VCaP (cell line): ENCODE measurements around the gene AHI1.

Experiments used
- H3K27ac ChIP-seq: fragments of 450-650 bp; 2 replicates; pipeline ENCODE4 v1.5.1; 2017
- CTCF ChIP-seq: fragments of 450-650 bp; conservative IDR thresholded peaks from 2 replicates; pipeline ENCODE4 v1.5.1; 2017; ENCODE audit warnings: mild to moderate bottlenecking, moderate library complexity

AHI1 gene

GRCh38 chr6:135411849-135412248, 85.7 kb downstream of the AHI1 start:
- TF ChIP-seq CTCF, result no peak
- H3K27ac ChIP-seq, result no peak overlapping the region

- TF ChIP-seq CTCF, result peak; percentile 22
These were observed 86.2 kb downstream of the AHI1 start for GRCh38 chr6:135411339-135411738.

GRCh38 chr6:135410856-135411255, 86.7 kb downstream of the AHI1 start:
- TF ChIP-seq CTCF, result no peak
- no peak overlapping the region for H3K27ac ChIP-seq

More at GRCh38 chr6:135411339-135411738, 86.2 kb downstream of the AHI1 start:
- H3K27ac ChIP-seq, result no peak overlapping the region

- no peak overlapping the region for H3K27ac ChIP-seq
- TF ChIP-seq CTCF, result no peak
These were observed 94.0 kb downstream of the AHI1 start for GRCh38 chr6:135403584-135403983.

- H3K27ac ChIP-seq, result no peak overlapping the region
- TF ChIP-seq CTCF, result no peak
These were observed 95.2 kb downstream of the AHI1 start for GRCh38 chr6:135402311-135402710.

- no peak for TF ChIP-seq CTCF
- H3K27ac ChIP-seq, result no peak overlapping the region
These were observed 100.2 kb downstream of the AHI1 start for GRCh38 chr6:135397172-135397952.

GRCh38 chr6:135395136-135395535, 102.4 kb downstream of the AHI1 start:
- TF ChIP-seq CTCF, result no peak

More at GRCh38 chr6:135395136-135395535, 102.4 kb downstream of the AHI1 start:
- H3K27ac ChIP-seq, result no peak overlapping the region
